SK-N-SH (cell line): ENCODE measurements around the gene GUCY2C.

Source experiments
- EP300 ChIP-seq, 2 experiments: IDR thresholded peaks; 2 replicates each; pipeline versions ENCODE4 v1.4.0 to v1.6.1; 2012; ENCODE audit warnings: borderline replicate concordance in 1 of 2, low read depth in 1 of 2, low read length in 1 of 2
- EZH2phosphoT487 ChIP-seq: fragments of 200-600 bp; sonication (generic); IDR thresholded peaks from 2 replicates; pipeline ENCODE4 v1.6.1; 2017; ENCODE audit warnings: low read depth, mixed run types, mild to moderate bottlenecking, antibody characterized with exemption, moderate library complexity, borderline replicate concordance
- FOXM1 ChIP-seq: IDR thresholded peaks from 2 replicates; pipeline ENCODE4 v1.4.0; 2012; ENCODE audit warnings: low read depth, mild to moderate bottlenecking
- POLR2AphosphoS5 ChIP-seq: IDR thresholded peaks from 2 replicates; pipeline ENCODE4 v1.6.1; 2012; ENCODE audit warnings: low read depth, low read length
- SMC3 ChIP-seq: IDR thresholded peaks from 2 replicates; pipeline ENCODE4 v1.6.1; 2012; ENCODE audit warnings: low read depth, low read length, improper control_type of control experiment
- TF ChIP-seq, protein P1 (sequence below): fragments of 200-600 bp; sonication (generic); IDR thresholded peaks from 2 replicates; pipeline ENCODE4 v1.6.1; 2017; ENCODE audit warnings: antibody characterized with exemption, mild to moderate bottlenecking, moderate library complexity
- TF ChIP-seq, protein P2 (sequence below): IDR thresholded peaks from 2 replicates; pipeline ENCODE4 v1.4.0; 2012; ENCODE audit warnings: low read depth, borderline replicate concordance

DNA sequence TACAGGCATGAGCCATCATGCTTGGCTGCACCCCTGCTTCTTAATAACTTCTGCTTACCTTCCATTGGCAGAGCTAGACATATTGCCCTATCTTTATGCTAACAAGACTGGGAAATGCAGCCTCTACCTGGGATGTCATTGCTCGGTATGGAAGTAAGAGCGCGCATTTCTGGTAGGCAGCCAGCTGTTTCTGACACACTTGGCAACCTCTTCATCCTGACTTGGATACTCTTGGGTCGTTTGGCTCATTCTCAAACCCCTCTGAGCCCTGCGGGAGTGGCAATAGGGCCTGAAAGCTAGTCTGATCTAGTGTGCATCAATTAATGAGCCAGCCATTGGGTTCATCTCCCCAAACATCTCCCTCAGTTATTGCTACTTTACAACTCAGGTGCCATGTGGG is 123.3 kb downstream of the GUCY2C start:
- no peak for TF ChIP-seq SMC3
- TF ChIP-seq FOXM1: no peak
- TF ChIP-seq, protein P1, sequence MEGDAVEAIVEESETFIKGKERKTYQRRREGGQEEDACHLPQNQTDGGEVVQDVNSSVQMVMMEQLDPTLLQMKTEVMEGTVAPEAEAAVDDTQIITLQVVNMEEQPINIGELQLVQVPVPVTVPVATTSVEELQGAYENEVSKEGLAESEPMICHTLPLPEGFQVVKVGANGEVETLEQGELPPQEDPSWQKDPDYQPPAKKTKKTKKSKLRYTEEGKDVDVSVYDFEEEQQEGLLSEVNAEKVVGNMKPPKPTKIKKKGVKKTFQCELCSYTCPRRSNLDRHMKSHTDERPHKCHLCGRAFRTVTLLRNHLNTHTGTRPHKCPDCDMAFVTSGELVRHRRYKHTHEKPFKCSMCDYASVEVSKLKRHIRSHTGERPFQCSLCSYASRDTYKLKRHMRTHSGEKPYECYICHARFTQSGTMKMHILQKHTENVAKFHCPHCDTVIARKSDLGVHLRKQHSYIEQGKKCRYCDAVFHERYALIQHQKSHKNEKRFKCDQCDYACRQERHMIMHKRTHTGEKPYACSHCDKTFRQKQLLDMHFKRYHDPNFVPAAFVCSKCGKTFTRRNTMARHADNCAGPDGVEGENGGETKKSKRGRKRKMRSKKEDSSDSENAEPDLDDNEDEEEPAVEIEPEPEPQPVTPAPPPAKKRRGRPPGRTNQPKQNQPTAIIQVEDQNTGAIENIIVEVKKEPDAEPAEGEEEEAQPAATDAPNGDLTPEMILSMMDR: no peak
- TF ChIP-seq EP300 (IDR thresholded peaks at IDR 0.05; ENCODE audit: borderline replicate concordance in 1 of 2, low read depth in 1 of 2, low read length in 1 of 2): no peak
- TF ChIP-seq EZH2phosphoT487: no peak
- no peak for TF ChIP-seq POLR2AphosphoS5
- TF ChIP-seq, protein P2, sequence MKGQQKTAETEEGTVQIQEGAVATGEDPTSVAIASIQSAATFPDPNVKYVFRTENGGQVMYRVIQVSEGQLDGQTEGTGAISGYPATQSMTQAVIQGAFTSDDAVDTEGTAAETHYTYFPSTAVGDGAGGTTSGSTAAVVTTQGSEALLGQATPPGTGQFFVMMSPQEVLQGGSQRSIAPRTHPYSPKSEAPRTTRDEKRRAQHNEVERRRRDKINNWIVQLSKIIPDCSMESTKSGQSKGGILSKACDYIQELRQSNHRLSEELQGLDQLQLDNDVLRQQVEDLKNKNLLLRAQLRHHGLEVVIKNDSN: no peak
